ENCODE data around the gene CD151. TPM values are rescaled to one million over a fixed set of nuclear protein-coding genes. Genes with fewer than 3 reads are reported as not detected.

Gene CD151
- total RNA-seq, 1 donor from 2014 or later: 108 TPM

- no peaks in the 10 kb centered on the region for H3K9me3 Mint-ChIP-seq
- H3K36me3 Mint-ChIP-seq (ENCODE audit: low read depth): peaks cover 17% of the 10 kb centered on the region
- DNase-seq (ENCODE audit: low read depth, low spot score): no peak
- TF ChIP-seq CTCF (conservative IDR thresholded peaks at IDR 0.05): no peak
- no peak overlapping the region for H3K27ac Mint-ChIP-seq (ENCODE audit: unreplicated experiment)
- H3K4me3 Mint-ChIP-seq: no peak overlapping the region
- H3K4me1 Mint-ChIP-seq: no peaks in the 10 kb centered on the region
- no peaks in the 10 kb centered on the region for H3K27me3 Mint-ChIP-seq (ENCODE audit: low read depth)
These were observed 49.8 kb downstream of the CD151 start for GRCh38 chr11:882596-882995.

- no peak overlapping the region for H3K27ac Mint-ChIP-seq (ENCODE audit: unreplicated experiment)
- no peak for DNase-seq (ENCODE audit: low read depth, low spot score)
- no peak for TF ChIP-seq CTCF (conservative IDR thresholded peaks at IDR 0.05)
- H3K4me3 Mint-ChIP-seq: no peak overlapping the region
- H3K9me3 Mint-ChIP-seq: no peaks in the 10 kb centered on the region
- no peaks in the 10 kb centered on the region for H3K27me3 Mint-ChIP-seq (ENCODE audit: low read depth)
- H3K4me1 Mint-ChIP-seq: no peaks in the 10 kb centered on the region
- H3K36me3 Mint-ChIP-seq (ENCODE audit: low read depth): peaks cover 17% of the 10 kb centered on the region
These were observed 50.8 kb downstream of the CD151 start for GRCh38 chr11:883527-883926.

GRCh38 chr11:884578-885070, 51.9 kb downstream of the CD151 start:
- no peaks in the 10 kb centered on the region for H3K27me3 Mint-ChIP-seq (ENCODE audit: low read depth)
- H3K4me1 Mint-ChIP-seq: no peaks in the 10 kb centered on the region
- H3K36me3 Mint-ChIP-seq (ENCODE audit: low read depth): peaks cover 17% of the 10 kb centered on the region
- H3K9me3 Mint-ChIP-seq: no peaks in the 10 kb centered on the region
- no peak for TF ChIP-seq CTCF (conservative IDR thresholded peaks at IDR 0.05)
- no peak for DNase-seq (ENCODE audit: low read depth, low spot score)
- H3K27ac Mint-ChIP-seq (ENCODE audit: unreplicated experiment): no peak overlapping the region
- no peak overlapping the region for H3K4me3 Mint-ChIP-seq

GRCh38 chr11:886568-886967, 53.8 kb downstream of the CD151 start:
- H3K27ac Mint-ChIP-seq (ENCODE audit: unreplicated experiment): no peak overlapping the region
- DNase-seq (ENCODE audit: low read depth, low spot score): no peak
- no peaks in the 10 kb centered on the region for H3K27me3 Mint-ChIP-seq (ENCODE audit: low read depth)
- H3K4me3 Mint-ChIP-seq: no peak overlapping the region
- no peak for TF ChIP-seq CTCF (conservative IDR thresholded peaks at IDR 0.05)
- no peaks in the 10 kb centered on the region for H3K9me3 Mint-ChIP-seq
- no peaks in the 10 kb centered on the region for H3K4me1 Mint-ChIP-seq
- H3K36me3 Mint-ChIP-seq (ENCODE audit: low read depth): peaks cover 13% of the 10 kb centered on the region

GRCh38 chr11:887589-887988, 54.8 kb downstream of the CD151 start:
- Mint-ChIP-seq H3K4me1 (no peaks in the 10 kb centered on the region), H3K4me3 (no peak overlapping the region), H3K27ac (ENCODE audit: unreplicated experiment) (no peak overlapping the region), H3K36me3 (ENCODE audit: low read depth) (peaks cover 10% of the 10 kb centered on the region), H3K27me3 (ENCODE audit: low read depth) (no peaks in the 10 kb centered on the region), H3K9me3 (no peaks in the 10 kb centered on the region)
- TF ChIP-seq CTCF (conservative IDR thresholded peaks at IDR 0.05): no peak
- DNase-seq (ENCODE audit: low read depth, low spot score): no peak

Other genes starting within 250 kb of the CD151 start
- gene IRF7, start 217.0 kb upstream of the CD151 start, total RNA-seq: 10.2 and 11.4 TPM in 2 replicates
- not detected in 2 replicates for gene CDHR5, start 208.0 kb upstream of the CD151 start, total RNA-seq
- gene SCT, start 205.8 kb upstream of the CD151 start, total RNA-seq: not detected in 2 replicates
- gene DRD4, start 195.7 kb upstream of the CD151 start, total RNA-seq: 0.30 and 0.63 TPM in 2 replicates
- gene DEAF1, start 137.7 kb upstream of the CD151 start, total RNA-seq: 60.9 and 67.0 TPM in 2 replicates
- gene TMEM80, start 137.1 kb upstream of the CD151 start, total RNA-seq: 19.9 and 26.8 TPM in 2 replicates
- 2.6 and 3.9 TPM in 2 replicates for gene EPS8L2, start 126.7 kb upstream of the CD151 start, total RNA-seq
- gene TALDO1, start 85.5 kb upstream of the CD151 start, total RNA-seq: 154 and 163 TPM in 2 replicates
- gene GATD1, start 55.5 kb upstream of the CD151 start, total RNA-seq: 93.6 and 94.9 TPM in 2 replicates
- 1.0 and 1.2 TPM in 2 replicates for gene CEND1, start 42.9 kb upstream of the CD151 start, total RNA-seq
- gene SLC25A22, start 34.7 kb upstream of the CD151 start, total RNA-seq: 53.4 and 54.6 TPM in 2 replicates
- 30.7 and 37.9 TPM in 2 replicates for gene PIDD1, start 27.7 kb upstream of the CD151 start, total RNA-seq
- 1,810 and 1,830 TPM in 2 replicates for gene RPLP2, start 23.0 kb upstream of the CD151 start, total RNA-seq
- gene PNPLA2, start 14.0 kb upstream of the CD151 start, total RNA-seq: 27.0 and 34.5 TPM in 2 replicates
- gene CRACR2B, start 5.0 kb upstream of the CD151 start, total RNA-seq: 1.6 and 2.7 TPM in 2 replicates
- gene POLR2L, start 9.6 kb downstream of the CD151 start, total RNA-seq: 128 and 134 TPM in 2 replicates
- 40.0 and 40.2 TPM in 2 replicates for gene TSPAN4, start 9.9 kb downstream of the CD151 start, total RNA-seq
- gene CHID1, start 77.9 kb downstream of the CD151 start, total RNA-seq: 81.8 and 82.4 TPM in 2 replicates
- 75.5 and 78.1 TPM in 2 replicates for gene AP2A2, start 92.9 kb downstream of the CD151 start, total RNA-seq
- gene MUC6, start 203.8 kb downstream of the CD151 start, total RNA-seq: not detected in 2 replicates
- not detected in 2 replicates for gene MUC2, start 241.9 kb downstream of the CD151 start, total RNA-seq

Data from neural crest cell (in vitro differentiated cells).